ENCODE data around the gene TBC1D3I. TPM values are rescaled to one million over a fixed set of nuclear protein-coding genes. Genes with fewer than 3 reads are reported as not detected.
"Not testable (repeated sequence)": the region's sequence is repeated elsewhere in the genome, so short reads cannot be mapped to it uniquely, and the experiment has no call there.

TBC1D3I gene
- total and polyA plus RNA-seq, 7 donors: 0.45 TPM; not detected in 6

DNA sequence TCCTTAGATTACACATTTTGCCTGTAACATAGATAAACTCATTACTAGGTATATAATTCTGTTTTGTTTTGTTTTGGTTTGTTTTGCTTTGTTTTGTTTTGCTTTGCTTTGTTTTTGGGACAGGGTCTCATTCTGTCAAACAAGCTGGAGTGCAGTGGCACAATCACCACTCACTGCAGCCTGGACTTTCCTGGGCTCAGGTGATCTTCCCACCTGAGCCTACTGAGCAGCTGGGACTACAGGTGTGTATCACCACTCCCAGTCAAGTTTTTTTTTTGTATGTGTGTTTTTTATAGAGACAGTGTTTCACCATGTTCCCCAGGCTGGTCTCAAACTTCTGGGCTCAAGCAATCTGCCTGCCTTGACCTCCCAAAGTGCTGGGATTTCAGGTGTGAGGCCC is 54.8 kb downstream of the TBC1D3I start:
- Histone ChIP-seq H3K27me3 (no peaks in the 10 kb centered on the region), H3K9me3 (no peaks in the 10 kb centered on the region), H3K4me3 (no peak overlapping the region), H3K36me3 (no peaks in the 10 kb centered on the region), H3K27ac (no peak overlapping the region), H3K4me1 (no peaks in the 10 kb centered on the region)
- TF ChIP-seq EP300 (IDR thresholded peaks at IDR 0.05) (no peak), POLR2AphosphoS5 (IDR thresholded peaks at IDR 0.05) (no peak), POLR2A (IDR thresholded peaks at IDR 0.05) (no peak)
- TF ChIP-seq, protein P1, sequence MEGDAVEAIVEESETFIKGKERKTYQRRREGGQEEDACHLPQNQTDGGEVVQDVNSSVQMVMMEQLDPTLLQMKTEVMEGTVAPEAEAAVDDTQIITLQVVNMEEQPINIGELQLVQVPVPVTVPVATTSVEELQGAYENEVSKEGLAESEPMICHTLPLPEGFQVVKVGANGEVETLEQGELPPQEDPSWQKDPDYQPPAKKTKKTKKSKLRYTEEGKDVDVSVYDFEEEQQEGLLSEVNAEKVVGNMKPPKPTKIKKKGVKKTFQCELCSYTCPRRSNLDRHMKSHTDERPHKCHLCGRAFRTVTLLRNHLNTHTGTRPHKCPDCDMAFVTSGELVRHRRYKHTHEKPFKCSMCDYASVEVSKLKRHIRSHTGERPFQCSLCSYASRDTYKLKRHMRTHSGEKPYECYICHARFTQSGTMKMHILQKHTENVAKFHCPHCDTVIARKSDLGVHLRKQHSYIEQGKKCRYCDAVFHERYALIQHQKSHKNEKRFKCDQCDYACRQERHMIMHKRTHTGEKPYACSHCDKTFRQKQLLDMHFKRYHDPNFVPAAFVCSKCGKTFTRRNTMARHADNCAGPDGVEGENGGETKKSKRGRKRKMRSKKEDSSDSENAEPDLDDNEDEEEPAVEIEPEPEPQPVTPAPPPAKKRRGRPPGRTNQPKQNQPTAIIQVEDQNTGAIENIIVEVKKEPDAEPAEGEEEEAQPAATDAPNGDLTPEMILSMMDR (IDR thresholded peaks at IDR 0.05): no peak
- no peak for DNase-seq
- intact Hi-C loops (cut with DNase I): no loop called here

DNA sequence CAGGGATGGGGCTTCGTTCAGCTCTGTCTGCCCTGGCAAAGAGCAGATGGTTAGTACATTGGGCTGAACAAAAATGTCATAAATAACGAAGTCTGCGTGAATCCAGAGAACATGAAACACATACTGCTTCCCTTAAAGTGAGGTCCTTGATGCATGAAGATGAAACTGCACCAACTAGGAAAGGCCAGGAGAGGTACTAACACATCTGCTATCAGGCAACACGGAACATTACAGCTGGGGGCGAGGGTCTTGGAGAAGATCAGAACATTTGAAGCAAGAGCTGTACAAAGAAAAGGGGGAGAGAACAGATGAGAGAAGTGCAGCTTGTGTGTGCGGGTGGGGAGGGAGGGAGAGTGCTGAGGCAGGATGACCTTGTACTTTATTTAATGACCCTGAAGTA is 57.0 kb downstream of the TBC1D3I start:
- H3K4me3 ChIP-seq; H3K27me3 ChIP-seq; DNase-seq; H3K4me1 ChIP-seq; H3K36me3 ChIP-seq; H3K27ac ChIP-seq; intact Hi-C loops (cut with DNase I); H3K9me3 ChIP-seq: not testable (repeated sequence)
- 73 to 75% methylated on average over 6 of the region's 6 CpGs for WGBS, 2 donors

DNA sequence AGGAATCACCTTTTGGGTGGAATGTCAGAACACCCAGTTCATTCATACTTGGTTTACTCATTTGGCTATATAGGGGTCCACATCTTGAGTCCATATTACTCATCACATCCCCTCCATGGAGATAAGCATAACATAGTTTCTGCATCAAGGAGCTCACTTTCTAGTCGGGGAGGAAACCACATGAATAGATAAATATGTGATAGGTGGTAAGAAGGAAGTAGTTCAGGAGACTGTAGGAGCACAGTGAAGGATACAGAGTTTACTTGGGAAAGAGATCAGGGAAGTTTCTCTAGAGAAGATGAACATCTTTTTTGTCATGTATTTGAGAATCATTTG is 57.9 kb downstream of the TBC1D3I start:
- H3K9me3 ChIP-seq; H3K4me3 ChIP-seq; H3K27ac ChIP-seq; H3K4me1 ChIP-seq; H3K36me3 ChIP-seq; H3K27me3 ChIP-seq; DNase-seq; intact Hi-C loops (cut with DNase I): not testable (repeated sequence)
- WGBS, 2 donors: 24 to 45% methylated on average over 1 of the region's 1 CpG

DNA sequence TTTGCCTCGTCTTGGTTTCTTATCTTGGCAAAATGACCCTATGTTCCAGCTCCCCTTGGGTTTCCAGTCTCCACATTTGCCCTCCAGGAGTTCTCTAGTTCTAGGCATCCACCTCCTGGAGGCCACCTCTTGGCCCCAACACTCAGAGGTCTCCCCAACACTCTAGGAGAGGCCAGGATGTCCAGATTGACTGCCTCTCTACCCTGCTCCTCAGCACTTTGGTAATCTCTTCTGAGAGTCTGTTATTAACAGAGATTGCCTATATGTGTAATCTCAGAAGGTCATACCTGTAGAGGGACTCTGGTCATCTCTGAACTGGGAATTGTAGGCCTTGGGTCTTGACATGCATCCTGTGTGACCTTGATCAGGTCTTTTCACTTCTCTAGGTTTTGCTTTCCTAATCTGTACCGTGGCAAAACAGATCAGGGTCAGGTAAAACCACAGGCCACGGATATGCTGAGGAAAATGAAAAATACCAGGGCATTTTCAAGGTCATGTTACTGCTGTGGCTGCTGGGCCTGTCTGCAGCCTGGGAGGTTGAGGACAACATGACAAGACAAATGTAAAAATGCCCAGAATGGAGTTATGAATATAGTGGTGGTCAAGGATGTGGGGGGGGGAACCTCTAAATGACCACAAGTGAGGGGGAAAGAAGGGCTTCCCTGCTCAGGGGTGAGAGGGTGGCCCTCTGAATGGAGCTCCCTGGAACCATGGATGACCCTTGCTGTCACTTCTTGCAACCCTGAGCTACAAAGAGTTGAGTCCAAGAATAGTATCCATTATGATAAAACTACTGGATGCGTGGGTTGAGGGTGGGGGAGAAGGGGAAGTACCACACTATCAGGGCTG is 58.5 kb downstream of the TBC1D3I start:
- 78 to 85% methylated on average over 4 of the region's 4 CpGs for WGBS, 2 donors
- H3K36me3 ChIP-seq: no peaks in the 10 kb centered on the region
- H3K4me1 ChIP-seq: no peaks in the 10 kb centered on the region
- H3K9me3 ChIP-seq: no peaks in the 10 kb centered on the region
- TF ChIP-seq, protein P1 (IDR thresholded peaks at IDR 0.05): no peak
- TF ChIP-seq EP300 (IDR thresholded peaks at IDR 0.05): no peak
- no peak for TF ChIP-seq POLR2A (IDR thresholded peaks at IDR 0.05)
- no peak for TF ChIP-seq POLR2AphosphoS5 (IDR thresholded peaks at IDR 0.05)
- DNase-seq: no peak
- no peak overlapping the region for H3K4me3 ChIP-seq
- intact Hi-C loops (cut with DNase I): no loop called here
- no peaks in the 10 kb centered on the region for H3K27me3 ChIP-seq
- no peak overlapping the region for H3K27ac ChIP-seq

DNA sequence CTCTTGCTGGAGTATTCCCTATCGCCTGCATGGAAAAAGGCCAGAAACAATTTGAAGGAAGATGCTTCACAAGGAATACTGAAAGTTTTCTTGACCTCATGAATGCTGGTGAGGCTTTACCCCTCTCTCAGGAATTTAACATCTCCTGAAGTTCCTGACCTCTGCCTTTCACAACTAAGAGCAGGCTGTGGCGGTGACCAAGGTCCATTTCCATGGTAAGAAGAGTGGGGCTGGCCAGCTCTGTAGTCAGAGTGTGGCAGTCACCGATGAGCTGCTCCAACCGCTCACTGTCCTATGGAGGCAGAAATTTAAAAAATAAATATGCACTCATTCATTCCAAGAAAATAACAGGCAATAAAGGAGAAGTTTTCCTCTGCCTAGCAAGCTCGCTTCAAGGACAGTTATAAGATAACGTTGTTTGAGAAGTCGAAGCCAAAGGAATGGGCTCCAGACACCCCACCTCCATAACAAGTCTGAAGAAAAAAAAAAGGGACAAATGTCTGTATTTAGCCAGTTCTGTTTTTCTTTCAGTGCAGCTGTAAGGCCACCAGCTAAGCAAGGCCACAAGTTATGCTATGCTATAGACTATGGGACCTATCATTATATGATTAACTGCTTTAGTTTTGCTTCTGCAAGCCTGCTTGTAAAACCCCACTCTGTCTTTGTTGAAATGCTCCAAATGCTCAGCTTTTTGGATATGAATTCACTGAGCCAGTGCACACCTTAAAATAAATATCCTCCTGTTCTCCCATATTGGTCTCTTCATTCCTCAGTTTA is 59.5 kb downstream of the TBC1D3I start:
- TF ChIP-seq, protein P1 (IDR thresholded peaks at IDR 0.05): no peak
- no peak for TF ChIP-seq EP300 (IDR thresholded peaks at IDR 0.05)
- TF ChIP-seq POLR2A (IDR thresholded peaks at IDR 0.05): no peak
- no peak for TF ChIP-seq POLR2AphosphoS5 (IDR thresholded peaks at IDR 0.05)
- H3K9me3 ChIP-seq: no peaks in the 10 kb centered on the region
- H3K27ac ChIP-seq: no peak overlapping the region
- 81 to 88% methylated on average over 7 of the region's 7 CpGs for WGBS, 2 donors
- H3K27me3 ChIP-seq: peaks cover 0 to 3% (median 0%) of the 10 kb centered on the region in 3 donors
- no peak overlapping the region for H3K4me3 ChIP-seq
- H3K4me1 ChIP-seq: no peaks in the 10 kb centered on the region
- H3K36me3 ChIP-seq: no peaks in the 10 kb centered on the region
- no peak for DNase-seq
- intact Hi-C loops (cut with DNase I): no loop called here

Small RNAs within 50 kb of the gene (small RNA-seq; reads per million reads assigned to genes)
- gene AC243829.3 (0 reads per million in 3 donors), gene AC243829.6 (0 reads per million in 3 donors), gene RF00019 (0 reads per million in 3 donors)

Other genes with a start within 250 kb of the TBC1D3I start
- gene CCL23, start 246.6 kb downstream of the TBC1D3I start, total RNA-seq: 1 to 10 TPM in 3 of 4 donors, under 1 TPM in 1; 0.82 to 8.6 (median 4.2) TPM
- gene CCL23, start 246.6 kb downstream of the TBC1D3I start, polyA plus RNA-seq: 10 to 100 TPM in 1 of 3 donors, not detected in 2; 18.6 TPM
- gene CCL18, start 200.3 kb downstream of the TBC1D3I start, total RNA-seq: 1 to 10 TPM in 3 of 4 donors, not detected in 1; 1.4 to 2.9 (median 2.8) TPM
- 10 to 100 TPM in 1 of 3 donors, 1 to 10 TPM in 2; 1.8 to 52.7 (median 4.9) TPM for gene CCL18, start 200.3 kb downstream of the TBC1D3I start, polyA plus RNA-seq
- 1 to 10 TPM in 3 of 4 donors, not detected in 1; 1.2 to 2.4 (median 1.4) TPM for gene CCL3, start 174.4 kb downstream of the TBC1D3I start, total RNA-seq
- gene CCL3, start 174.4 kb downstream of the TBC1D3I start, polyA plus RNA-seq: 10 to 100 TPM in 1 of 3 donors, 1 to 10 TPM in 2; 3.6 to 22.4 (median 9.6) TPM
- 1 to 10 TPM in 2 of 4 donors, under 1 TPM in 1, not detected in 1; 0.16 to 3.7 (median 1.1) TPM for gene CCL4, start 160.7 kb downstream of the TBC1D3I start, total RNA-seq
- gene CCL4, start 160.7 kb downstream of the TBC1D3I start, polyA plus RNA-seq: 10 to 100 TPM in 1 of 3 donors, 1 to 10 TPM in 2; 2.4 to 12.7 (median 5.1) TPM
- gene TBC1D3B, start 87.9 kb downstream of the TBC1D3I start, total RNA-seq: 1 to 10 TPM in 3 of 4 donors, not detected in 1; 1.1 to 5.0 (median 1.5) TPM
- gene TBC1D3B, start 87.9 kb downstream of the TBC1D3I start, polyA plus RNA-seq: 1 to 10 TPM in 2 of 3 donors, not detected in 1; 2.7 to 4.8 TPM
- 1 to 10 TPM in 1 of 4 donors, not detected in 3; 2.2 TPM for gene CCL3L1, start 67.8 kb downstream of the TBC1D3I start, total RNA-seq
- gene CCL3L1, start 67.8 kb downstream of the TBC1D3I start, polyA plus RNA-seq: 1 to 10 TPM; 1.2 to 2.4 (median 2.3) TPM
- 1 to 10 TPM in 1 of 4 donors, not detected in 3; 1.8 TPM for gene CCL4L2, start 53.5 kb downstream of the TBC1D3I start, total RNA-seq
- 10 to 100 TPM in 1 of 3 donors, 1 to 10 TPM in 1, under 1 TPM in 1; 0.58 to 11.3 (median 6.0) TPM for gene CCL4L2, start 53.5 kb downstream of the TBC1D3I start, polyA plus RNA-seq
- gene TBC1D3G, start 59.3 kb upstream of the TBC1D3I start, total RNA-seq: 1 to 10 TPM in 1 of 4 donors, not detected in 3; 1.4 TPM
- gene TBC1D3G, start 59.3 kb upstream of the TBC1D3I start, polyA plus RNA-seq: under 1 TPM in 1 of 3 donors, not detected in 2; 0.46 TPM
- gene TBC1D3H, start 123.9 kb upstream of the TBC1D3I start, total RNA-seq: not detected
- gene TBC1D3H, start 123.9 kb upstream of the TBC1D3I start, polyA plus RNA-seq: under 1 TPM in 1 of 3 donors, not detected in 2; 0.46 TPM
- gene ZNHIT3, start 222.1 kb upstream of the TBC1D3I start, total RNA-seq: 10 to 100 TPM; 31.0 to 59.9 (median 44.9) TPM
- gene ZNHIT3, start 222.1 kb upstream of the TBC1D3I start, polyA plus RNA-seq: 10 to 100 TPM; 49.9 to 60.7 (median 51.8) TPM